OCI-LY1 (cell line): ENCODE measurements around the gene PRRC2B.

Experiments used
- EZH2 ChIP-seq: fragments of 200-600 bp; sonication (generic), shearing (Covaris generic); IDR thresholded peaks from 2 replicates; pipeline ENCODE4 v1.8.0; 2017; ENCODE audit warnings: borderline replicate concordance, mixed run types, mild to moderate bottlenecking, antibody characterized with exemption, low read length, moderate library complexity, mixed read lengths
- TF ChIP-seq, protein P1 (sequence below): fragments of 200-600 bp; sonication (generic), shearing (Covaris generic); IDR thresholded peaks from 2 replicates; pipeline ENCODE4 v1.5.1; 2017; ENCODE audit warnings: mild to moderate bottlenecking, antibody characterized with exemption, low read length, moderate library complexity, mixed read lengths

DNA sequence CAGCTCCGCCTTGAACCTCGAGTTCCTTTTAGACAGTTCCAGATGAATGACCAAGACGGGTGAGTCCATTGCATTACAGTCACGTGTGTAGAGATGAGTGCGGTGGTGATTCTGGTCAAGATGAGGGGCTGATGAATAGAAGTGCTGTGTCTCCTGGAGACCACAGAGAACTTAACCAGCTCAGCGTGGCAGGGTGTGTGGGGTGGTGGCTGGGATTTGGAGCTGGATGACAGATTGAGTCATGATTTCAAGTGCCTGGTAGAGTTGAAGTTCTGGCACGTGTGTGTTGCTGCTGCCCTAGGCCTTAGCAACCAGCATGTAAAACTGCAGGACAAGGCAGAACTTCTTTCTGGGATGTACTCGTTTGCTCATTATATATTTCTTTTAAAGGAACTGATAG lies 53.3 kb downstream of the PRRC2B start:
- TF ChIP-seq, protein P1, sequence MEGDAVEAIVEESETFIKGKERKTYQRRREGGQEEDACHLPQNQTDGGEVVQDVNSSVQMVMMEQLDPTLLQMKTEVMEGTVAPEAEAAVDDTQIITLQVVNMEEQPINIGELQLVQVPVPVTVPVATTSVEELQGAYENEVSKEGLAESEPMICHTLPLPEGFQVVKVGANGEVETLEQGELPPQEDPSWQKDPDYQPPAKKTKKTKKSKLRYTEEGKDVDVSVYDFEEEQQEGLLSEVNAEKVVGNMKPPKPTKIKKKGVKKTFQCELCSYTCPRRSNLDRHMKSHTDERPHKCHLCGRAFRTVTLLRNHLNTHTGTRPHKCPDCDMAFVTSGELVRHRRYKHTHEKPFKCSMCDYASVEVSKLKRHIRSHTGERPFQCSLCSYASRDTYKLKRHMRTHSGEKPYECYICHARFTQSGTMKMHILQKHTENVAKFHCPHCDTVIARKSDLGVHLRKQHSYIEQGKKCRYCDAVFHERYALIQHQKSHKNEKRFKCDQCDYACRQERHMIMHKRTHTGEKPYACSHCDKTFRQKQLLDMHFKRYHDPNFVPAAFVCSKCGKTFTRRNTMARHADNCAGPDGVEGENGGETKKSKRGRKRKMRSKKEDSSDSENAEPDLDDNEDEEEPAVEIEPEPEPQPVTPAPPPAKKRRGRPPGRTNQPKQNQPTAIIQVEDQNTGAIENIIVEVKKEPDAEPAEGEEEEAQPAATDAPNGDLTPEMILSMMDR: no peak
- TF ChIP-seq EZH2: no peak
